CD4-positive, alpha-beta T cell treated with Interleukin-10 for 1 hour (primary cell): ENCODE data around the gene SLPI.

Experiments
- DNase-seq: peaks from one replicate; pipeline ENCODE4 v3.0.0-alpha.2; 2020

Gene SLPI, protein sequence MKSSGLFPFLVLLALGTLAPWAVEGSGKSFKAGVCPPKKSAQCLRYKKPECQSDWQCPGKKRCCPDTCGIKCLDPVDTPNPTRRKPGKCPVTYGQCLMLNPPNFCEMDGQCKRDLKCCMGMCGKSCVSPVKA

DNA sequence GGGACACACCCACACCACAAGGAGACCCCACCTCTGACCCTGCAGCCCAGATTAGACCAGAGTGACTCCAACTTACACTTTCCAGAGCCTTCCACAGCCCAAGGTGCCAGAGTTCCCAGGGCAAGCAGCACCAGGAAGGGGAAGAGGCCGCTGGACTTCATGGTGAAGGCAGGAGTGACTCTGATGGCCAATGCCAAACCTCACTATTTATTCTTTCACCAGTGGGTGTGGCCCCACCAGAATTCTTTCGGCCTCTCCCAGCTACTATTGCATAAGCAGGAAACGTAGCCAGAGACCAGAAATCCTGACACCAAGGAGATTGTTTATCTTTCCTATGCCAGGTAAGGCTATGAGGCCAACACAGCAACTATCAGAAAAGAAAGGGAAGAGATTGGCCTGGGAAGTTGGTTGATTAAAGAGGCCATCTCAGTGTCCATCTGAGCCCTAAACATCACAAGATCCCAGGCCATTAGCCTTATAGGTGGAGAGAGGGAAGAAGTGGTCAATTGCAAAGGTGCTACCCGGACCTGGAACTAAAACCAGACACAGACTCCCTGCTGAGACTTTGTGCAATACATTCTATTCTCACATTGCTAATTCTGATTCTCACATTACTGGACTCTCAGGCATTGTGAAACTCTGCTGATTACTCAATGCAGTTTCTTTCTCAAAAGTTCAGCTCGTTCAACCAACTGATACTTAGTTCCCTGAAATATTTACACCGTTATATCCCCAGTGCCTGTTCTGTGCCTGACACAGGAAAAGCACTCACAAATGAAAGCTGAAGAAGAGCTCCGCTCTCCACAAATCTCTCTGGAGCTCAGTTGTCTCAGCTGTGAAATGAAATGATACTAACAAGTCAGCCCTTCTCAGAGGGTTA lies at the start of gene SLPI:
SLPI (minus strand) TSS at position 182 of the 880 bp plus-strand sequence; CDS start at position 161, 21 bp downstream.
- peak; percentile 2 for DNase-seq

DNA sequence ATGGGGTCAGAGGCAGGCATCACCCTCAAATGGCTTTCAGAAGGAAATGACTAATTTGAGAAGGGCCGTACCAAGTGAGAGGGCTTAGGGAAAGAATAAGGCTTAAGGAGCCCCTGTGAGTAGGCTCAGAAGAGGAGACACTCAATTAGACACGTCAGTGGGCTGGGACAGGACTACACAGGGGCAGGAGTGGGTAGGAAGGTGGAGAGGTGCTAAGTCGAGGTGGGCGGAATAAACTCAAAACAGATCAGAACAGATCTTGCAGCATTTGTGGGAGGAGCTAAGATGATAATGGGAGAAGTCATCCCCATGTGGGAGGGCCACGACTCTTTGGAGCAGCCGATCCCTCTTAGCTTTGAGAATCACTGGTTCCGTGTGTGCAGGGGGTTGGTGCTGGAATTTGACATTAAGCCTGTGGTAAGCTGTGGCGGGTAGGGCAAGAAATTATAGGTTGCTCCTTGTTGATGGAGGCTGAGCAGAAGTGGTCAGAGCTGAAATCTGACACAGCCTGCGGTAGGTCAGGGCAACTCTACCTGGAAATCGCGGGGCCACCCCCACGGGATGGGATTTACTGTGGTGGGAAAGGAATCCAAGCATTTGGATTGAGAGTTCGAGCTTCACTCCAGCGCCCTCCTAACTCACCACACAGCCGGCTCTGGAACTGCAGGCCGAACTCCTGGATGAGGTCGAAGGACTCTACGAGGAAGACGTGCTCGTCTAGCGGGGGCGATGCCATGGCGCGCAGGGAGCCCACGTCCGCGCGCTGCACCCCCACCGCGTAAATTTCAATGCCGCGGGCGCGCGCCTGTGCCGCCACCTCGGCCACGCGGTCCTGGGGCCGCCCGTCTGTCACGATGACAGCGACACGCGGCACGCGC lies 49.5 kb upstream of the SLPI start:
- DNase-seq: no peak

DNA sequence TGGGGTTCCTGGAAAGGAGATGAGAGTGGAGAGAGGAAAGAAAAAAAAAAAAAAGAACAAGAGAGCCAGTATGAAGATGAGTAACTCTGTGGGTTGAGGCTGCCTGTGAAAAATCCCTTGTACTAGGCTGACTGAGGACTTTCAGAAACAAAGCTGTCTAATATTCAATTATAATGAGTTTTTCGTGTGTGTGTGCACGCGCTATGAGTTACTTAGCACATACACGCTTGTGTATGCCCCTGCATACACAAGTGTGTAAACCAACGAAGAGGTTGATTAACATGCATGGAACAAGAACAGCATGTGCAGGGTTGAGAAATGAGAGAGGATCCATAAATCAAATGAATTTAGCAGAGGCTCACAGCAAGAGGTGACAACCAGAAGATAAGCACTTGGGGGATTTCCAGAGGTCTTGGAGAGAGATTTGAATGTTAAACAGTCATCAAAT lies 47.5 kb upstream of the SLPI start:
- DNase-seq: no peak

DNA sequence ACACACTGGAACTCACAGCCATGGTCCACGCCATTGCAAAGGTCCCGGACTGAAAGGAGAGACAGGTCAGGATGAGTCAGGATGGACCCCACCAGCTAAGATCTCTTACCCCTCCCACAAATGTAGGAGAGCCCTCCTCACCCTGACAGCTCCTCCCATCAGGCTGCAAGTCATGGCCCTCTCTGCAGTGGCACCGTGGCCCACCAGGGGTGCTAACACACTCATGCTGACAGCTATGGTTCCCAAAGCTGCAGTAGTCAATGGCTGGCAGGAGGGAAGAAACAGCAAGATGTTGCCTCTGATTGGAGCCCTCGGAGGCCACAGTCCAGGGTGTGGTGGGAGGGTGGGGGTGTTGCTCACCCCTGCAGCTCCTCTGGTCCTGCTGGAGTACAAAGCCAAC lies 46.6 kb upstream of the SLPI start:
- no peak for DNase-seq

DNA sequence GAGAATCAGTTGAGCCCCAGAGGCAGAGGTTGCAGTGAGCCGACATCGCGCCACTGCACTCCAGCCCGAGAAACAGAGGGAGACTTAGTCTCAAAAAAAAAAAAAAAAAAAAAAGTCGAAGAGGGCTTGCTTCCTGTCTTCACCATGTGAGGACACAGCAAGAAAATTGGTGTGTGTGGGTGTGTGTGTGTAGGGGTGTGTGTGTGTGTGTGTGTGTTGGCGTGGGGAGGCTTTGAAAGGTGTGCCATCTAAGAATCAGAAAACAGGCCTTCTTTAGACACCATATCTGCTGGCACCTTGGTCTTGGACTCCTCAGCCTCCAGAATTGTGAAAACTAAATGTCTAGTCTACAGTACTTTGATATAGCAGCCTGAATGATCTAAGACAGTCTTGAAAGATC lies 45.4 kb upstream of the SLPI start:
- no peak for DNase-seq

DNA sequence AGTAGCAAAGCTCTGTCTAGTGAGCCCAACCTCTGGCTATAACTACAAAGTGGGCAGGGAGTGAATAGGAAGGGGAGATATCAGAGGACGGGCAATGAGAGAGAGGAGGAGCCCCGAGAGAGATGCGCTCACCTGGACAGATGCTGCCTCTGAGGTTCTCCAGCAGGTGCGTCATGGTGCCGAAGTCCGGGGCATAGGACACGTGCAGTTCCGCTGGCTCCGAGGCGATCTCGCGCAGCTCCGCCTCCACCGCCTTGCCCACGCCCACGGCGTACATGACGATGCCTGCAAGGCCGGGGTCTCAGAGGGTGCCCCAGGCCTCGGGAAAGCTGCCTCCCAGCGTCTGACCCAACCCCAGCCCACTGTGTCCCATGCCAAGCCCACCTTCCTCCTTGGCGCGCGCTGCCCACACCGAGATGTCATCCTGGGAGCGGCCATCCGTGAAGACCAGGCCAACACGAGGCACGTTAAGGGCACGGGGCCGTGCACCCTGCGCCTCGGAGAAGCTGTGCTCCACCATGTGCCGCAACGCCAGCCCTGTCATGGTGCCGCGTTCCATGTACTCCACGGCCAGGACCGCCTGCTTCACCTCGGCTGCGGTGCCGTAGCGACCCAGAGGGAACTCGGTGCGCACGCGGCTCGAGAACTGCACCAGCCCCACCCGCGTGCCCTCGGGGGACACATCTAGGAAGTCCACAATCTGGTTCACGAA lies 43.6 kb upstream of the SLPI start:
- DNase-seq: no peak

DNA sequence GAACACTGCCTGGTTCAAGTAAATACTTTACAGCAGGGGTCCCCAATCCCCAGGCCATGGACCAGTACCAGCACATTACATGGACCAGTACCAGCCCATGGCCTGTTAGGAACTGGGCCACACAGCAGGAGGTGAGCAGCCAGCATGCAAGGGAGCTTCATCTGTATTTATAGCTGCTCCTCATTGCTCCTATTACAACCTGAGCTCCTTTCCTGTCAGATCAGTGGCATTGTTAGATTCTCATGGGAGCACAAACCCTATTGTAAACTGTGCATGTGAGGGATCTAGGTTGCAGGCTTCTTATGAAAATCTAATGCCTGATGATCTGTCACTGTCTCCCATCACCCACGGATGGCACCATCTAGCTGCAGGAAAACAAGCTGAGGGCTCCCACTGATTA lies 40.3 kb upstream of the SLPI start:
- DNase-seq: no peak

DNA sequence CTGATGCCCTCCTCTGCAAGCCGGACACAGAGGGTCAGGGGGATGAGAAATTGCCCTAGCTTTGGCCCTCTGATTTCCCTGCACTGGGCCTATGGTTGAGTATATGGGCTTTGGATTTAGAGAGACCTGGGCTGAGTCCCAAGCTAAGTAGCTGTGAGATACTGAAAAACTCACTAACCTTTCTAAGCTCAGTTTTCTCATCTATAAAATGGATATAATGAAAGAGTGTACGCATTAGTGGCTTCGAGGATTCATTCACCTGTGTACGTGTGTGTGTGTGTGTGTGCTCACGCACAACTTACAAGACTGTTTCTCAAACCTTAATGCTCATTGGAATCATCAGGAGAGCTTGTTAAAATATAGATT lies 39.6 kb upstream of the SLPI start:
- no peak for DNase-seq

DNA sequence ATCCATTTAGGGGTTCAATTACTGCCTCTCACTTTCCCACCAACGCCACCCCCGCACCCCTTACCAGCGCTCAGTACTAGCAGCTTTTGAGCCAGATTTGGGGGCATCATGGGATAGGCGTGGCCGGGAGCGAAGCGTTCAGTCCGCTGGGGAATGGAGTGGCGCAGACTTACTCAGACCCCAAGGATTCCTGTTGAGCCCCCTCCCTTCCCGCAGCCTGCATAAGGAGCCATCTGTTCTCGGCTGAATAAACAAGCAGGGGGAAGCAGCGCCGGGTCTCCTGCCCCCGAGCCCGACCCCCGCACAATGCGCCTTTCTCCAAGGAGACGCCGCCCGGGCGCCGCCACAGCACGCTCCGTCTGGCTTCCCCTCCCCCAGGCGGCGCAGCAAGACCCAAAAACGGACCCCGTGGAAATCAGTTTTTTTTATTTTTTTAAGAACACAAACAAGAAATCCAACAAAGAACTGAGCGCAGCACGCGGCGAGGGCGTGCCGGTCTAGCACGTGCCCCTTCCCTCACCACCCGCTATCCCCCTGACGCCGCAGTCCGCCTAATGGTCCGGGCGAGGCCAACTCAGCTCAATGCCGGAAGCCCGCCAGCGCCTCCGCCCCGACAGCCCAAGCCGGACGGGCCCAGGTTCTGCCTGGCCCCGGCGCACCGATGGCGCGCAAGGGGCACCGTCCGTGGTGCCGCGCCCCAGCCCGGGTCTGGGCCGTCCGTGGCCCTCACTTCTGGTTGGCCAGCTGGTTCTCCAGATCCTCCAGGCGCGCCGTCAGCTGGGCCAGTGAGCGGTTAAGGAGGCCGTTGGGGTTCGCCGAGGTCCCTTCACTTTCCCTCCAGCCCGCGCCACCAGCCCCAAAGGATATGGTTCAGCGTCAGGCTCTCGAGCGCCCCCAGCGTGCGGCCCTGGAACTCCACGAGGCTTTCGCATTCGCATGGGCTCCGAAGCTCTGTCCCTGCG lies 39.0 kb upstream of the SLPI start:
- DNase-seq: peak; percentile 77

DNA sequence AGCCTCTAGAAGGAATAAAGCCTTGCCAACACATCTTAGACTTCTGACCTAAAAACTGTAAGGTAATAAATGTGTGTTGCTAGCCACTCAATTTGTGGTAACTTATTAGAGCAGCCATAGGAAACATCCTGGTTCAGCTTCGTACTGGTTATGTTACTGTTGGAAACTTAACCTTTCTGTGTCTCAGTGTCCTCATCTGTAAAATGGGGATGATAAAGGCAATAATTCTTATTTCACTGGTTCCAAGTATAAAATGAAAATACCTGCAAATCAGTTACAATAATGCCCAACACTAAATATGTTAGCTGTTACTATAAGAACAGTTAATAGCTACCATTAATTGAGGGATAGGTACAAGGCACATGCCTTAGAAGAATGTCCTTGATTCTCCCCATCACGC lies 38.0 kb upstream of the SLPI start:
- no peak for DNase-seq

DNA sequence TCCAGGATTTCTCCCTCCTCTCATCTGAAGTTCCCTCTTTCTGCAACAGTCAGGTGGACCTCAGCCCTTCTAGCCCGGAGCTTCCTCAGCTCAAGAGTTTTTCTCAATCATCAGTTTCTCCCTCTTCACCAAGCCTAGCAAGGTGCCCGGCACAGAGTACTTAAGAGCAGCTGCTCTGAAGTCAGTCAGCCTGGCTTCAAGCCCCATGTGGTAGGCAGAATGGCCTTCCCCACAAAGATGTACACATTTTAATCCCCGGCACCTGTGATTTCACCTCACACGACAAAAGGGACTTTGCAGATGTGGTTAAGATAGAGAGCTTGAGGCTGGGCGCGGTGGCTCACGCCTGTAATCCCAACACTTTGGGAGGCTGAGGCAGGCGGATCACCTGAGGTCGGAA lies 37.2 kb upstream of the SLPI start:
- no peak for DNase-seq

DNA sequence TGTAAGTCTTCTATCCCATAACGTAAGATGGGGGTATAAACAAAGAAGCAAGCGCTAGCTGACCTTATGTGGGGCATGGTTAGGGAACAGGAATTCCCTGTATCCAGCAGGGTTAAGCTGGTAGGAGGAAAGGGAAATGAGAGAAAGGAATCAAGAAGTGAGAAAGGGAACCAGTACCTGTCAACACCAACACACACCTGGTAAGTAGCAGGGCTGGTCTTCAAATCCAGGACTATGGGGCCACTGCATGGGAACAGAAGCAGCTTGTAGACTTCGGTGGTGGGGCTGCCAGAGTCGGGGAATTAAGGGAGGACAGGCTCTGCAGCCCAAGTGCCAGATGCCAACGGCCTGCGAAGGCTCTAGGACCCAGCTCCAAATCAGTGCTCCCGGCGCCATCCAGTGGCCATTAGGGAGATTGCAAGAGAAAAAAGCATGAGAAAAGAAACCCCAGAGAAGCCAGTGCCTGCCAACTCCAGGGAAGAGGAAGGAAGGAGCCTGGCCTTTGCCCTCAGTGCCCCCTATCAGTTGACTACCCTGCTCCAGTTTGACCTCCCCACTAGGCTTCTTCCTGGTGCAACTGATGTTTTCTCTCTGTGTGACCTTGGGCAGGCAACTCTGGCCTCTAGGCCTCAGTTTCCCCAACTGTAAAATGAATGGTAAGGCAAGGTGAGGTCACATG lies 36.5 kb upstream of the SLPI start:
- peak; percentile 74 for DNase-seq

DNA sequence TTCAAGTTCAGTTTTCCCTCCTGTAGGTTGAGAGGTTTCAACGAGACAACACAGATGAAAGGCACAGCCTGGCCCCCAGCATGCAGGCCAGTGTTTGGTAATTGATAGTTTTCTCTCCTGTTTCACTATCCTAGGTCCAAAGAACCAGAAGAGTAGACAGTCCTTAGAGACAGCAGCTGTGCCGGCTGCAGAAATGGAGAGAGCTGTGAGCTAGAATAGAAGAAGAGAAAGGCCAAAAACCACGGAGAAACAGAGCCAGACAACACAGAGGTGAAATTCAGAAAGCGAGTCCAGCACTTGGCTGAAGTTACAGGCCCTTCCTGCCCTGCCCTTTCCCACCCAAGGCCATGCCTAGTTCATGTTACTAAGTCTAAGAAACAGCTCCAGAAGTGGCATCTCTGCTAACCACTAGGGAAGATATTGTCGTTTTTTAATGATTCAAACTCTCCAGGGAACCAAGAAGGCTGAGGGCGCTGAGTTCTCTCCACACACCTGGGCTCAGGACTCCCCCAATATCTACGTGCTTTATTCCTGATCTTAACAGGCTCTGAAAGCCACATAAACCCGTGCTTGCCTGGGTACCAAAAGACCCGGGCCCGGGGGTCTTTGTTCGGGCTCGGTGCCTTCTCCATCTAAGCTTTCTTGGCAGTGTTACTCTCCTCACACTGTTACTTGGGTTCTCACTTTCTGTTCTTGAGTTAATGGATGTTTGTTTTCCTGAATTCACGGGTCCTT lies 35.7 kb upstream of the SLPI start:
- no peak for DNase-seq

DNA sequence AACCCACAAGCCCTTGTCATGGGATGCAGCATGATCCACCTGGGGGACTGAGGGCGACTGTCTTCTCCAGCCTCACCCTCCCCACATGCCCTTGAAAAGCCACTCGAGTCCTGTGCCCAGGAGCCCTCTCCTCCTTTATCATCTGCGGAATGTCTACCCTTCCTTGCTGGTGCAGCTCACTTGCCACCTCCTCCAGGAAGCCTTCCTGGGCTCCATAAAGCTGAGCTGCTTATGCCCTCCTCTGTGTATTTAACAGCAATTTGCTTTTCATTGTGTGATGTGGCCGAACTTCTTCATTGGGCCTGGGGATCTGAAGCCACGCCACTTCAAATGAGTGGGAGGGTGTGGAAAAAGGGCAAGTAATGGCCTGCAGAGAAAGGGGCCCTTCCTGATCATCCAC lies 34.5 kb upstream of the SLPI start:
- no peak for DNase-seq

DNA sequence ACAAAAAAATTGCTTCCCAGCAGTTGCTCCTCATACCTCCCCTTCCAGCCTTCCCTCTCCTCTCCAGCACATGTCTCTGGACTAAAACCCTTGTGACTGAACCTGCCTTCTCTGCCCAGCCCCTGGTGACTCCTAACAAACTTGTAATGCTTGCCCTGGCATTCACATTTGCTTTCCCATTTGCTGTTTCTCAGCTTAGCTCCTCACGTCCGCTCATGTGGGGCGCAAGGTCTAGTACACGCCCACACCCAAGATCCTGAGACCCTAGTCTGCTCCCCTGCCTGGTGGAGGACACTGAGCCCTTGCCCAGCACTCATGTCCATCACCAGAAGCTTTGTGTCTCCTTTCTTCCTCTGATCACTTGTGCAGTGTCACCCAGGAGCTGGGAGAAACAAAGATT lies 34.0 kb upstream of the SLPI start:
- no peak for DNase-seq

DNA sequence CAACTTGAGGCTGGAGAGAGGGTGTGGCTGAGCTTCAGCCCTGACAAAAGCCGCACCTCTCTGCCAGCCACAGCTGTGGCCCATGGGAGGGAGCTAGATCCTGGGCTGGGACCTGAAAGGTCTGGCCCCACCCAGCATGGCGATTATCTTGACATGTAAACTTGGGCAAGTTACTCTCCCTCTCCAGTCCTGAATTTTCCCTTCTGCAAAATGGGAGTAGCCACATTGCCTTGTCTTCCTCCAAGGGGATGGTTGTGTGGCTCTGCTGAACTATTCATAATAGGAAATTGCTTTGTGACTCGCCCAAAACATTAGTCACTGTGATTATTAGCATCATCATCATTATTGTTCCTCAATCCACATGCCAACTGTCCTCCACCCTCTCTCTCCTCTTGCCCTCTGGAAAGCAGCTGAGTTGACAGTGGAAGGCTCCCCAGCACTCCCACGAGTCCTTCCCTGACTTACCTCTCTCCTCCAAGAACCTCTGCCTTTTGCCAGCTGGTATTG lies 29.2 kb upstream of the SLPI start:
- DNase-seq: no peak

DNA sequence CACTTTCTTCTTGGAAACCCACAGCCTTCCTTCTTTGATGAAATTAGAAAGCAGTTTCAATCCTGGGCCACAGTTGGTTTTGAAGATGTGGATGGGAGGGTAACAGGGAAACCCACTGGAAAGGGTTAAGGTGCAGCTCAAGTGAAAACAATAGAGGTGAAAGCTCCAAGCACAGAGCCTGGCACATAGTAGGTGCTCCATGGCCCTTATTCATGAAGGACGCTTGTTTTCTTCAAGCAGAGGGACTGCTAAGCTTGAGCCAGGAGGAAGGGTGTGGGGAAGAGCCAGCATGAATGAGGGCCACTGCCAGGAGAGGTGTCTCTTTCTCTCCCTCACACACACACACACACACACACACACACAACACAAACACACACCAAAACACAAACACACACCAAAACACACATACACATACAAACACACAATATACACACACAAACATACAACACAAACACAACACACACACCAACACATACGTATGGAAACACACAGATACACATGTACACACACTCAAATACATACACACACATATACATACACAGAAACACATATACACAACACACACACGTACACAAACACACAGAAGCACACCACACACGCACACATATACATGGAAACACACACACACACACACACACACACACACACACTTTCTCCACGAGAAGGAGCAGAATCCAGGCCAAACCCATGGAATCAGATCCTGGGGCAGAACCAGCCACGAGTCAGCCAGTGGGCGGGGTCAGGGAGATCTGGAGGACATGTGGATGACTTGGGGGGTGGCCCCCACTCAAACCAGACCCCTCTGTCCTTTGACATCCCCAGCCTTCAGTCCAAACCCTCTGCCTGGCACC lies 28.6 kb upstream of the SLPI start:
- DNase-seq: no peak

DNA sequence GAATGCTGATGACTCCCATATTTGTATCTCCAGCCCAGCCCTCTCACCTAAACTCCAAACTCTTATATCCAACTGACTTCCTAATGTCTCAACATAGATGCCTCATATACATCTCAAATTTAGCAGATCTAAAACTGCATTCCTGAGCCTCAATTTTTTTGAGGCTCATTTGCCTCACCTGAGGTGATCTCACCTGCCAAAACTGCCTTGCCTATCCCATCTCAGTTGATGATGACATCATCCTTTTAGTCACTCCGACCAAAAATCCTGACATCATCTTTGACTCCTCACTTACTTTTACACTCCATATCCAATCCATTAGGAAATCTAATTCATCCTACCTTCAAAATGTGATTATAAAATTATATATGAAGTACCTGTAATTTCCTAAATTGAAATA lies 25.6 kb upstream of the SLPI start:
- no peak for DNase-seq

DNA sequence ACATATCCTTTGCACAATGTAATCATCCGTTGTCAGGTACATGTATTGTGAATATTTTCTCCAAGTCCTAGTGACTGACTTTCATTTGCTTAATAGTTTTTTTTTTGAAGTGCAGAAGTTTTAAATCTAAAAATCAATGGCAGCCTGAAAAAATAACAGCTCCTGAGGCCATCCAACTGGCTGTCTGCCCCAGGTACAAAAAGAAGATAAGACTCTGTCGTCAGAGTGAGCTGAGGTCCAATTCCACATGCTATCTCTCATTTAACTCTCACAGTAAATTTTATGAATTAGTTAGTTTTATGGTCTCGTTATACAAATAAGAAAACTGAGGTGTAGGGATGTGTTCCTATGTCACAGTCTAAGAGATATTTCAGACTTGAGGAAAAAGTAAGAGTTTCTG lies 21.0 kb upstream of the SLPI start:
- no peak for DNase-seq
